Astrocyte (in vitro differentiated cells and primary cell): ENCODE measurements around the gene NUP98. TPM values are rescaled to one million over a fixed set of nuclear protein-coding genes. Genes with fewer than 3 reads are reported as not detected.

Experiments
- DNase-seq: peaks from one replicate; pipeline ENCODE4 v3.0.0-alpha.2; 2010; ENCODE audit warnings: low read depth
- FAIRE-seq: peaks from 2 replicates; lab custom pipeline; 2011; peaks lifted over from hg19 to GRCh38; lab: Jason Lieb, UNC
- H2AFZ ChIP-seq: 2 replicates; pipeline ENCODE4 v1.6.0; 2012; ENCODE audit warnings: low read depth, low read length, inconsistent platforms
- H3K27ac ChIP-seq: 2 replicates; pipeline ENCODE4 v1.5.1; 2011; ENCODE audit warnings: low read depth, low read length, inconsistent platforms
- H3K27me3 ChIP-seq: 2 replicates; pipeline ENCODE4 v1.6.0; 2011; ENCODE audit warnings: low read length, inconsistent platforms; ENCODE audit not compliant: insufficient read depth
- H3K36me3 ChIP-seq: 2 replicates; pipeline ENCODE4 v1.5.1; 2011; ENCODE audit warnings: low read length, inconsistent platforms; ENCODE audit not compliant: insufficient read depth
- H3K4me1 ChIP-seq: 2 replicates; pipeline ENCODE4 v1.5.1; 2011; ENCODE audit warnings: low read length, inconsistent platforms; ENCODE audit not compliant: insufficient read depth
- H3K4me2 ChIP-seq: 2 replicates; pipeline ENCODE4 v1.6.0; 2012; ENCODE audit warnings: low read length, inconsistent platforms
- H3K4me3 ChIP-seq: 2 replicates; pipeline ENCODE4 v1.5.1; 2011; ENCODE audit warnings: low read depth, mild to moderate bottlenecking, low read length, inconsistent platforms; ENCODE audit not compliant: insufficient read depth
- H3K79me2 ChIP-seq: 2 replicates; pipeline ENCODE4 v1.6.0; 2012; ENCODE audit warnings: mild to moderate bottlenecking, low read length, inconsistent platforms; ENCODE audit not compliant: insufficient read depth
- H3K9ac ChIP-seq: 2 replicates; pipeline ENCODE4 v1.6.0; 2012; ENCODE audit warnings: mild to moderate bottlenecking, low read length, inconsistent platforms
- H3K9me3 ChIP-seq: 2 replicates; pipeline ENCODE4 v1.5.1; 2012; ENCODE audit warnings: low read depth, mild to moderate bottlenecking, low read length, inconsistent platforms; ENCODE audit not compliant: insufficient read depth
- H4K20me1 ChIP-seq: 2 replicates; pipeline ENCODE4 v1.6.0; 2012; ENCODE audit warnings: low read length, inconsistent platforms; ENCODE audit not compliant: insufficient read depth
- H3K27ac Mint-ChIP-seq: one replicate; pipeline ENCODE4 v1.8.0; 2021; ENCODE audit warnings: mild to moderate bottlenecking, mixed read lengths; ENCODE audit not compliant: unreplicated experiment
- H3K27me3 Mint-ChIP-seq: one replicate; pipeline ENCODE4 v1.8.0; 2021; ENCODE audit warnings: low read depth, mixed read lengths; ENCODE audit not compliant: unreplicated experiment
- H3K36me3 Mint-ChIP-seq: one replicate; pipeline ENCODE4 v1.8.0; 2021; ENCODE audit warnings: low read depth, mixed read lengths; ENCODE audit not compliant: unreplicated experiment
- H3K4me1 Mint-ChIP-seq: one replicate; pipeline ENCODE4 v1.8.0; 2021; ENCODE audit warnings: low read depth, mixed read lengths; ENCODE audit not compliant: unreplicated experiment
- H3K4me3 Mint-ChIP-seq: one replicate; pipeline ENCODE4 v1.8.0; 2021; ENCODE audit warnings: mild to moderate bottlenecking, moderate library complexity, mixed read lengths; ENCODE audit not compliant: unreplicated experiment
- H3K9me3 Mint-ChIP-seq: one replicate; pipeline ENCODE4 v1.8.0; 2021; ENCODE audit warnings: mild to moderate bottlenecking, mixed read lengths; ENCODE audit not compliant: unreplicated experiment
- EZH2 ChIP-seq: IDR thresholded peaks from 2 replicates; pipeline ENCODE4 v1.6.1; 2012; ENCODE audit warnings: mild to moderate bottlenecking, low read length, inconsistent platforms; ENCODE audit not compliant: insufficient read depth
- total RNA-seq: library from RNA; stranded (reverse); gene quantifications from 2 replicates; pipeline ENCODE4 v1.2.1, GENCODE V29; 2021
- TF ChIP-seq, protein P1 (sequence below): IDR thresholded peaks from 2 replicates; pipeline ENCODE4 v1.5.1; 2011; ENCODE audit warnings: low read depth, mild to moderate bottlenecking, inconsistent platforms, low read length, moderate library complexity; ENCODE audit not compliant: insufficient read depth

The NUP98 gene
- total RNA-seq, 1 donor from 2014 or later, result 81.2 TPM

DNA sequence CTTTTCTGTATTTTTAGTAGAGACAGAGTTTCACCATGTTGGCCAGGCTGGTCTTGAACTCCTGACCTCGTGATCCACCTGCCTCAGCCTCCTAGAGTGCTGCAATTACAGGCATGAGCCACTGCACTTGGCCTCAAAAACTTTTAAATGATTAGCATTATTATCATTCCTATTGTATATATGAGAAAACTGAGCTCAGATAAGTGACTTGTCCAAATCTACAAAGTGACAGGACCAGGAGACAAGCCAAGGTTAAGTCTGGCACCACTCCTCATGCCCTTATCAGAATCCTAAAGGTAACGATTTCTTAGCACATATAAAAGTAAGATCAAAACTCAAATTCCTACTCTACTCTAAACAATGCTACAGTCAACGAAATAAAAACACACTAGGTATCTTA, 94.0 kb downstream of the NUP98 start:
- FAIRE-seq, result no peak
- Histone ChIP-seq H3K4me3 (no peak overlapping the region), H3K27ac (no peak overlapping the region), H3K4me2 (no peak overlapping the region), H3K9ac (no peak overlapping the region), H3K36me3 (peaks cover 60% of the 10 kb centered on the region), H3K27me3 (no peaks in the 10 kb centered on the region), H4K20me1 (peaks cover 12% of the 10 kb centered on the region), H3K9me3 (no peaks in the 10 kb centered on the region), H3K4me1 (peaks cover 7% of the 10 kb centered on the region), H2AFZ (no peak overlapping the region), H3K79me2 (peaks cover 10% of the 10 kb centered on the region)
- TF ChIP-seq, protein P1, sequence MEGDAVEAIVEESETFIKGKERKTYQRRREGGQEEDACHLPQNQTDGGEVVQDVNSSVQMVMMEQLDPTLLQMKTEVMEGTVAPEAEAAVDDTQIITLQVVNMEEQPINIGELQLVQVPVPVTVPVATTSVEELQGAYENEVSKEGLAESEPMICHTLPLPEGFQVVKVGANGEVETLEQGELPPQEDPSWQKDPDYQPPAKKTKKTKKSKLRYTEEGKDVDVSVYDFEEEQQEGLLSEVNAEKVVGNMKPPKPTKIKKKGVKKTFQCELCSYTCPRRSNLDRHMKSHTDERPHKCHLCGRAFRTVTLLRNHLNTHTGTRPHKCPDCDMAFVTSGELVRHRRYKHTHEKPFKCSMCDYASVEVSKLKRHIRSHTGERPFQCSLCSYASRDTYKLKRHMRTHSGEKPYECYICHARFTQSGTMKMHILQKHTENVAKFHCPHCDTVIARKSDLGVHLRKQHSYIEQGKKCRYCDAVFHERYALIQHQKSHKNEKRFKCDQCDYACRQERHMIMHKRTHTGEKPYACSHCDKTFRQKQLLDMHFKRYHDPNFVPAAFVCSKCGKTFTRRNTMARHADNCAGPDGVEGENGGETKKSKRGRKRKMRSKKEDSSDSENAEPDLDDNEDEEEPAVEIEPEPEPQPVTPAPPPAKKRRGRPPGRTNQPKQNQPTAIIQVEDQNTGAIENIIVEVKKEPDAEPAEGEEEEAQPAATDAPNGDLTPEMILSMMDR, result no peak
- no peak for TF ChIP-seq EZH2
- Mint-ChIP-seq H3K9me3 (no peaks in the 10 kb centered on the region), H3K4me1 (peaks cover 2% of the 10 kb centered on the region), H3K4me3 (no peak overlapping the region), H3K27ac (no peak overlapping the region), H3K27me3 (no peaks in the 10 kb centered on the region), H3K36me3 (peaks cover 8% of the 10 kb centered on the region)
- DNase-seq, result no peak

DNA sequence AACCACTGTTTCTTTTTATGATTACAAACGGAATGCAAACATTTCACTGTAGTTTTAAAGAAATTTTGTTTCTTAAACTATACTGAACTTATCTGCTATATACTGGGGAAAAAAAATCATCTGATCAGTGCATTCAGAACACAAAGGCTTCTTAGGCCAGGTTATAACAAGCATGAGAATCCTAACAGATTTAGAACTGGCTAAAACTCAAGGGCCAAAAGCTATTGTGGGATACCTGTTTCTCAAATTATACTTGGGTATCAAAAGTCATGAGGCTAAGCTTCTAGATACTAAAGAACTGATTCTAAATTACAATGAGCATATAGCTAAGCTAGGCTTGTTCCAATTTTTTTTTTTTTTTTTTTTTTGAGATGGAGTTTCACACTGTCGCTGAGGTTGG, 96.4 kb downstream of the NUP98 start:
- H3K36me3 ChIP-seq, result peaks cover 70% of the 10 kb centered on the region
- no peak overlapping the region for H3K27ac Mint-ChIP-seq

DNA sequence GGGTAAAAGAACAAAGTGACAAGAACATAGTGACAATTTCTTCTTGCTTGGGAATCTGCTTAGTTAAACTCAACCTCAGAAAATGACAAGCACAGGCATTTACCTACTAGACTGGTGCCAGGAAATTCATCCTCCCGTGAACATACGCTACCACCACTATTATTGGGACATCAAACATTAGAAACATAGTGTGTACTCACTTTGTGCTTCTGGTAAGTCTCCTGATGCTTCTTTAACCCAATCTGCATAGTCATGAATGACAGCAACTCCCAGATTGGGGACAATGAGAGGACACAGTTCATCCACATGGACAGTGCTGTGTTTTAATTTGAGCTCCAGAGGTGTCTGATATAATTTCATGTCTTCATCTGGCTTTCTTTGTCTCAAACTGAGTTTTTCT, 96.9 kb downstream of the NUP98 start:
- no peak overlapping the region for H2AFZ ChIP-seq
- H3K4me3 Mint-ChIP-seq, result no peak overlapping the region
- TF ChIP-seq, protein P1, result no peak
- DNase-seq (no peak), FAIRE-seq (no peak)
- no peak overlapping the region for H3K27ac Mint-ChIP-seq
- H3K4me1 ChIP-seq, result peaks cover 7% of the 10 kb centered on the region
- H3K4me2 ChIP-seq, result no peak overlapping the region
- no peak overlapping the region for H3K27ac ChIP-seq
- H3K27me3 Mint-ChIP-seq, result no peaks in the 10 kb centered on the region
- H3K4me3 ChIP-seq, result no peak overlapping the region
- H3K9me3 Mint-ChIP-seq, result no peaks in the 10 kb centered on the region
- H3K9me3 ChIP-seq, result no peaks in the 10 kb centered on the region
- H3K4me1 Mint-ChIP-seq, result peaks cover 2% of the 10 kb centered on the region
- peaks cover 7% of the 10 kb centered on the region for H3K36me3 Mint-ChIP-seq
- peaks cover 8% of the 10 kb centered on the region for H3K79me2 ChIP-seq
- peaks cover 17% of the 10 kb centered on the region for H4K20me1 ChIP-seq
- no peak overlapping the region for H3K9ac ChIP-seq
- no peaks in the 10 kb centered on the region for H3K27me3 ChIP-seq
- H3K36me3 ChIP-seq, result peaks cover 71% of the 10 kb centered on the region

More for the DNA sequence above, 96.4 kb downstream of the NUP98 start:
- H3K9me3 ChIP-seq, result no peaks in the 10 kb centered on the region
- H3K27me3 ChIP-seq, result no peaks in the 10 kb centered on the region
- peaks cover 17% of the 10 kb centered on the region for H4K20me1 ChIP-seq
- H3K9me3 Mint-ChIP-seq, result no peaks in the 10 kb centered on the region
- no peak overlapping the region for H3K4me3 Mint-ChIP-seq
- H3K4me2 ChIP-seq, result no peak overlapping the region
- H3K27ac ChIP-seq, result no peak overlapping the region
- H3K4me1 Mint-ChIP-seq, result peaks cover 2% of the 10 kb centered on the region
- FAIRE-seq (no peak), DNase-seq (no peak)
- H3K36me3 Mint-ChIP-seq, result peaks cover 7% of the 10 kb centered on the region
- TF ChIP-seq EZH2, result no peak
- TF ChIP-seq, protein P1, result no peak
- no peak overlapping the region for H2AFZ ChIP-seq
- H3K4me3 ChIP-seq, result no peak overlapping the region
- no peaks in the 10 kb centered on the region for H3K27me3 Mint-ChIP-seq
- H3K4me1 ChIP-seq, result peaks cover 7% of the 10 kb centered on the region
- H3K79me2 ChIP-seq, result peaks cover 8% of the 10 kb centered on the region
- H3K9ac ChIP-seq, result no peak overlapping the region
